Activated CD8-positive, alpha-beta memory T cell treated with anti-CD3 and anti-CD28 coated beads for 1 hour (primary cell): ENCODE measurements around the gene IFIT1B.
A peak's percentile ranks its signal among the peaks of the same experiment; 100 is the strongest.
"Not testable (repeated sequence)": the region's sequence is repeated elsewhere in the genome, so short reads cannot be mapped to it uniquely, and the experiment has no call there.

Experiments used
- DNase-seq, 2 donors: peaks; one replicate each; pipeline ENCODE4 v3.0.0-alpha.2; 2020; ENCODE audit warnings: low read depth in 1 of 2; ENCODE audit errors: extremely low read depth in 1 of 2

Gene IFIT1B

GRCh38 chr10:89407792-89408191 lies 29.9 kb downstream of the IFIT1B start:
- not testable (repeated sequence) for DNase-seq

- DNase-seq, result not testable (repeated sequence)
Measured at GRCh38 chr10:89409282-89409681, 31.4 kb downstream of the IFIT1B start.

GRCh38 chr10:89410551-89410950 lies 32.7 kb downstream of the IFIT1B start:
- not testable (repeated sequence) for DNase-seq

- not testable (repeated sequence) for DNase-seq
Measured at GRCh38 chr10:89411135-89411534, 33.3 kb downstream of the IFIT1B start.

GRCh38 chr10:89412276-89412675 lies 34.4 kb downstream of the IFIT1B start:
- not testable (repeated sequence) for DNase-seq

- no peak for DNase-seq
Measured at GRCh38 chr10:89413398-89413912, 35.6 kb downstream of the IFIT1B start.

GRCh38 chr10:89414146-89414878 lies 36.5 kb downstream of the IFIT1B start, which contains the start of gene IFIT5:
IFIT5 (plus strand) TSS chr10:89414568; CDS start chr10:89414799, 231 bp downstream.
- peak; percentile 16 to 47 for DNase-seq

- DNase-seq, result peak in 1 of 2 donors; percentile 19
Measured at GRCh38 chr10:89414879-89415821, 37.3 kb downstream of the IFIT1B start.

GRCh38 chr10:89416465-89416864 lies 38.6 kb downstream of the IFIT1B start:
- no peak for DNase-seq

GRCh38 chr10:89419548-89419947 lies 41.7 kb downstream of the IFIT1B start:
- no peak for DNase-seq

- no peak for DNase-seq
Measured at GRCh38 chr10:89421018-89421476, 43.2 kb downstream of the IFIT1B start.

GRCh38 chr10:89425000-89425399 lies 47.1 kb downstream of the IFIT1B start:
- no peak for DNase-seq

GRCh38 chr10:89426230-89426868 lies 48.5 kb downstream of the IFIT1B start:
- no peak for DNase-seq

GRCh38 chr10:89427629-89428028 lies 49.8 kb downstream of the IFIT1B start:
- no peak for DNase-seq

- DNase-seq, result no peak
Measured at GRCh38 chr10:89428877-89429276, 51.0 kb downstream of the IFIT1B start.

GRCh38 chr10:89431977-89432376 lies 54.1 kb downstream of the IFIT1B start:
- no peak for DNase-seq
